HG03342 (cell line): ENCODE results near the gene SPECC1L.
"Not testable (repeated sequence)": the region's sequence is repeated elsewhere in the genome, so short reads cannot be mapped to it uniquely, and the experiment has no call there.

Experiments used
- ATAC-seq: cut with Tn5 transposase; IDR thresholded peaks from one replicate; pipeline ENCODE4 v1.9.1; 2021; ENCODE audit warnings: mild to moderate bottlenecking, moderate library complexity; ENCODE audit not compliant: unreplicated experiment

Gene SPECC1L

GRCh38 chr22:24282401-24282800, 11.8 kb downstream of the SPECC1L start:
- ATAC-seq: no peak

GRCh38 chr22:24284747-24285203, 14.1 kb downstream of the SPECC1L start:
- ATAC-seq: no peak

DNA sequence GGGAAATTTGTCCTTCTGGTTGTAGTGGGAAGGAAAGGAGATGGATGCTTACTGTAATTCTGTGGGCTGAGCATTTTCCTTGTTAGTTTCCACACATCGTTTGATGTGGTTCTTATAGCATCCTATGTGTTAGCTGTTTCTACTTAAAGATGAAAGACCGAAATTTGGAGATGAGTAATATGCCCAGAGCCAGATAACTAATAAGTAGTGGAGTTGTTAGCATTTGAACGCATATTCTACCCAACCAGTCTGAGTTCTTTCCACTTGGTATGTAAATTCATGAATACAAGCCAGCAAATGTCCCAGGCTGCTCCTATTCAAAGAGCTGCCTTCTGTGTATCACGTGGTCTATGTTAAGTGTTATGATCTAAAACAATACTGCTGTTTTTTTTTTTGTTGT, 14.6 kb downstream of the SPECC1L start:
- no peak for ATAC-seq

- not testable (repeated sequence) for ATAC-seq
Measured at GRCh38 chr22:24287212-24287611, 16.6 kb downstream of the SPECC1L start.

GRCh38 chr22:24287801-24288200, 17.2 kb downstream of the SPECC1L start:
- not testable (repeated sequence) for ATAC-seq

- ATAC-seq: no peak
Measured at GRCh38 chr22:24289114-24289513, 18.5 kb downstream of the SPECC1L start.

- ATAC-seq: no peak
Measured at GRCh38 chr22:24289741-24290163, 19.1 kb downstream of the SPECC1L start.

- ATAC-seq: no peak
Measured at GRCh38 chr22:24290459-24290858, 19.8 kb downstream of the SPECC1L start.

DNA sequence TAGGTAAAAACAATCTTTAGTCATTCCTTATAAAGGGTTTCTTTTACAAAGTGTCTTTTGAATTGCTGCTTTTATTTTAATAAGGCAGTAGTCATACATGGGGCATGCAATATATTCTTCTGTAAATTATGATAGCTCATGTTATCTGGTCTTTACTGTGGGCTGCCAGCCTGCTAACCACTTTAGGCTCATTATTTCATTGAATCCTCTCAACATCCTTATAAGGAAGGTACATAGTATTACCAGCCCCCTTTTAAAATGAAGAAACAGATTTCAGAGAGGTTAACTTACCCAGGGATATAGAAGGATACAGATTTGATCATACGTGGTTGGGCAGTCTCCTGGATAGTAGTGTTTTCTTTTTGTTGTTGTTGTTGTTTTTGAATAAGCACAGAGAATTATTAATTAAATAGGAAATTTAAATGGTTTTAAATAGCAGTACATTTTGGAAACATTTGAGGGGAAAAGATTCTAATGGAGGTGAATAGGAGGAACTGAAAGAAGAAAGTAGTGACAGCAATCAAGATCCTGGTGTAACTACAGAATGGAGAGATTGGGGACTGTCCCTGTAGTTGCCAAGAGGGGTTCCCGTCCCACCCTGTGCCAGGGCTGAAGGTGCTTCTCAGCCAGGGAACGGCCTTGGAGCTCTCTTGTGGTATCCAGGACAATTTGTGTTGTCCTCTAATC, 21.0 kb downstream of the SPECC1L start:
- ATAC-seq: no peak

DNA sequence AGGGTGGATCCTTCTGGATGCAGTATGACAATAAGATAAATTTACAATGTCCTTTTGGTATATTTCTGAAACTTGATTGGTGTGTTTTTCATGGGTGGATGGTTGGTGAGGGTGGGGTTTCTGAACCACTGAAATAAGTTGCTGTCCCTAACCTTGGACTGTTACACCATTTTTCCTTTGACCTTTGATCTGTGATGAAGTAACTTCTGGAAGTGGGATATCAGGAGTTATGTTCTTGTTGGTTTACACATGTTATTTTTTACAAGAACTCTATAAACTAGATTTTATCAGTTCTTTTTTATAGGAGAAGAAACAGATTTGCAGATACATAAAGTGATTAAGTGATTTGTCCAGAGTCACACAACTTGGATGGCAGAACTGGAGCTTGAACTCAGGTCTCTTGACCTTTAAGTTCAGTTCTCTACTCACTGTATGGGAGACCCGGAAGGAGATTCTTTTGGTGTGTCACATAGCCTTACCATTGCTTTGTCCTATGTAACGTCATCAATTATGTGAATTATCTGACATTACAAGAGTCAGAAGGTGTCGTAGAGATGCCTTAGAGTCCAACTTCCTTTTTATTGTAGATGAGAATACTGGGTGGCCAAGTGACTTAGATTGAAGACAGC, 21.7 kb downstream of the SPECC1L start:
- not testable (repeated sequence) for ATAC-seq

DNA sequence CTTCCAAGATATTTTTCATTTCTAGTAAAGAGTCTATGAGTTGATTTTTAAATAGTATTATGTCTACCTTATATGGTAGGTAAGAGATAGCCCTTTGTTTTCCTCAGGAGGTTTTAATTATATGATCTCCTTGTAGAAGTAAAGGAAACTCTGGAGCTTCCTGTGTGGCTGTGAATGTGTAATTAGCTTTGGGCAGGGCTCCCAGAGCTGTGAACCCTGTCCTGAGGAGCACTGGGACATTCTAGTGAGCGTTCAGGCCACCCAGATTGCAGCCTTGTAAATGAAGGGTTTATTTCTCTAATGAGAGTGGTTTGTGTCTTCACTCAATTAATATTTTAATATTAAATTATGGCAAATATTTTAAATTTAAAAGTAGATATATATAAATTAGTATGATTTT, 24.3 kb downstream of the SPECC1L start:
- not testable (repeated sequence) for ATAC-seq

DNA sequence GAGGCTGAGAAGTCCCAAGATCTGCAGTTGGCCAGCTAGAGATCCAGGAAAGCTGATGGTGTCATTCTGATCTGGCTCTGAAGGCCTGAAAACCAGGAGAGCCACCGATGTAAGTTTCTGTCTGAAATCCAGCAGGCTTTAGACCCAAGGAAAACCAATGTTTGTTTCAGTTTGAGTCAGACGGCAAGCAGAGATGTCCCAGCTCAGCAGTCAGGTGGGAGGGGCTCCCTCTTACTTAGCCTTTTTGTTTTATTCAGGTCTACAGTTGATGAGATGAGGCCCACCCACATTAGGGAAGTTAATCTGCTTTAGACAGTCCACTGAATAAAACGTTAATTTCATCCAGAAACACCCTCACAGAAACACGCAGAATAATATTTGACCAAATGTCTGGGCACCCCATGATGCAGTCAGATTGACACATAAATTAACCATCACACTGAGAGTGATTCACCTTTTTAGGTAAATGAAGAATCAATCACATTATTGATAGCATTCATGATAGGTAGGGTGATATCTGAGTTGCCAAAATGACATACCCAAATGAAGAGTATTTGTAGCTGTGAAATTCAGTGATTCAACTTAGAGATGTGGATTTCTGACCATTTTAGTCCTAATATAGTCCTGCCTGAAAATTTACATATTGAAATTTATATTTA, 28.0 kb downstream of the SPECC1L start:
- not testable (repeated sequence) for ATAC-seq

DNA sequence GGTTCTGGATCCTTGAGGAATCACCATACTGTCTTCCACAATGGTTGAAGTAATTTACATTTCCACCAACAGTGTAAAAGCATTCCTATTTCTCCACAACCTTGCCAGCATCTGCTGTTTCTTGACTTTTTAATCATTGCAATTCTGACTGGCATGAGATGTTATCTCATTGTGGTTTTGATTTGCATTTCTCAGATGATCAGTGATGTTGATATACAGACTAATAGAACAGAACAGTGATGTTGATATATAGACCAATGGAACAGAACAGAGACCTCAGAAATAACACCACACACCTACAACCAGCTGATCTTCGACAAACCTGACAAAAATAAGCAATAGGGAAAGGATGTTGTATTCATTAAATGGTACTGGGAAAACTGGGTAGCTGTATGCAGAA, 29.9 kb downstream of the SPECC1L start:
- not testable (repeated sequence) for ATAC-seq

DNA sequence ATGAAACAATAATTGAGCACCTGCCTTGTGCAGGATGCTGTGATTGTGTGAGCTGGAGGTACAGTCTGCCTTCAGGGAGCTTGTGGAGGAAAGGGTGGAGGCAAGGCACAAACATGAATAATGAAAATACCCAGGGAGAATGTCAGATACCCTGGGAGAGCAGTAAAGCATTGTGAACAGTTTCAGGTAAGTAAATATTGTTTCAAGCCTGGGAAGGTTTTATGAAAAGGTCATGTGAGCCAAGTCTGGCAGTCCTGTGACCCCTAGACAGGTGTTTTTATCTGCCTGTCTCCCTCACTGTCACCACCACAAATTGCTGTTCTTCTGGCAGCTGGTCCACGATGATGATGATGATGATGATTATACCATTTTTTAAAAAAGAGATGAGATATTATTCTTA, 32.0 kb downstream of the SPECC1L start:
- no peak for ATAC-seq

DNA sequence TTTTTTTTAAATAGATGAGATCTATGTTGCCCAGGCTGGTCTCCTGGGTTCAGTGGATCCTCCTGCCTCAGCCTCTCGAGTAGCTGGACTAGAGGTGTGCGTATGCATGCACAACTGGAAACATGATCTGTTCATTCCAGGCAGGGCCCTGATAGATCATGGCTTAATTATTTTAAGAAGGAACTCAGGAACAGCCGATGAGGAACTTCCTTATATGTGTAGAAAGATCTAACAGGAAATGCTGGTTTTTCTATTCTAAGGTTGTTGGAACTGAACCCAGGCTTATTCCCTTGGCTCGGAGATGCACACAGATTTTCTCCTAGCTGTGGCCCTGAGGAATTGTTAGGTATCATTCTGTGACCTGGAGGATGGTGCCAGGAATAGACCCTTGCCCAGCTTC, 32.4 kb downstream of the SPECC1L start:
- ATAC-seq: no peak

- ATAC-seq: no peak
Measured at GRCh38 chr22:24304062-24304675, 33.5 kb downstream of the SPECC1L start.

DNA sequence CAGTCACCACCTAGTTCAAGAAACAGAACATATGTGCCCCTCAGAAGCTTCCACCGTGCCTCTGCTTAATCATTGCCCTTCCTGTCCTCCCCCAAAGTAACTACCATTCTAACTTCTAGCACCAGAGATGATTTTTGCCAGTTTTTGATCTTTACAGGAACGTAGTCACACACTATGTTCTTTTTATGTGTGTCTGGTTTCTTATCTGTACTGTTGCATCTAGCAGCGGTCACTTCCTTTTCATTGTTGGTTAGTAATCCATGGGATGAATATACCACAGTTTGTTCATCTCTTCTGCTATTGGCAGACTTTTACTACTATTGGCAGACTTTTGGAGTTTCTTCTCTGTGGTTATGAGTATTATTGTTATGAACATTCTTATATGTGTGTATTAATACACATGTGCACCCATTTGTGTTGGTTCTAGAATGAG, 34.6 kb downstream of the SPECC1L start:
- ATAC-seq: no peak

DNA sequence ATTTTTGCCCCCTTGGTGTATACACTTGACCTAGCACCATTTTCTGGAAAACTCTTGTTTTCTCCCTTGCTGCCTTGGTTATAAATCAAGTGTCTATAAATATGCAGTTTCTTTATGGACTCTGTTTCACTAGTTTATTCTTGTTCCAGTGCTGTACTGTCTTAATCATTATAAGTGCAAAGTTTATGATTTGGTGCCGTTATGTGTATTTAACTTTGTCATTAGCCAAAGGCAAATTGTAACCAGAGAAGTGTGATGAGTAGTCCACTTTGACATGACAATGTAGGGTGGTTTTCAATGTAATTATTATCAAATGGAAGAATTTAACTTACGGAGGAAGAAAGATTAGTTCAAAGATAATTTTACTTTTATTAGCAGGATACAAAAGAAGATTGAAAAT, 40.3 kb downstream of the SPECC1L start:
- ATAC-seq: no peak

DNA sequence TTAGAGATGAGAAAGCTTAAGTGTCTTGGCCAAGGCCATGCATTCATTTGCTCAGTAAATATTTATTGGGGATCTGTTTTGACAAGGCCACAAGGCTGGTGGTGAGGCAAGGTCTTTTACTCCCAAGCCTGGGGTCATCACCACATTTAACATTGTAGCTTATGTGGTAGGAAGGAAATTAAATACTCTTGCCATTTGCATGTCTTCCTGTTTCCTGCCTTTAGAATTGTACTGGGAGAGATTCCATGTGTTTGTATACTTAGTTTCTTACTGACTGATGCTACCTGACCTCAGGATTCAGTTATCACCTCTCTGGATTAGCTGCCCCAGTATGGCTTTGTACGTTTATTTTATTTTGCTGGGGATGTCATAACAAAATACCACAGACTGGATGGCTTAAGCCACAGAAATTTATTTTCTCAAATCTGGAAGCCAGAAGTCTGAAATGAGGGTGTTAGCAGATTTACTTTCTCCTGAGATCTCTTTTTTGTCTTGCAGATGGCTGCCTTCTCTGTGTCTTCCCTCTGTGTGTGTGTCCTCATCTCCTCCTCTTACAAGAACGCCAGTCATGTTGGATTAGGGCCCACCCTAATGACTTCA, 44.8 kb downstream of the SPECC1L start:
- ATAC-seq: no peak

GRCh38 chr22:24316264-24316663, 45.6 kb downstream of the SPECC1L start:
- ATAC-seq: not testable (repeated sequence)

- ATAC-seq: not testable (repeated sequence)
Measured at GRCh38 chr22:24317511-24317910, 46.9 kb downstream of the SPECC1L start.
